ENCODE results near the gene FSTL4.

GRCh38 chr5:133552925-133553525 lies 59.3 kb downstream of the FSTL4 start:
- TF ChIP-seq CTCF (IDR thresholded peaks at IDR 0.05) (peak; percentile 7 to 55 (median 50)), POLR2A (IDR thresholded peaks at IDR 0.05) (no peak)

All from Peyer's patch (tissue), 4 donors.